Measurements from ENCODE around the gene PRMT7. TPM values are rescaled to one million over a fixed set of nuclear protein-coding genes. Genes with fewer than 3 reads are reported as not detected.
"Not testable (repeated sequence)": the region's sequence is repeated elsewhere in the genome, so short reads cannot be mapped to it uniquely, and the experiment has no call there.

PRMT7 gene
- total RNA-seq, 1 donor from 2014 or later = 35.7 TPM

GRCh38 chr16:68283346-68283745, 27.5 kb upstream of the PRMT7 start:
- no peak for DNase-seq (ENCODE audit: low spot score)

- DNase-seq (ENCODE audit: low spot score) = no peak
Measured at GRCh38 chr16:68283801-68284598, 26.8 kb upstream of the PRMT7 start.

GRCh38 chr16:68284847-68285246, 26.0 kb upstream of the PRMT7 start:
- no peak for DNase-seq (ENCODE audit: low spot score)

GRCh38 chr16:68285683-68286082, 25.1 kb upstream of the PRMT7 start:
- DNase-seq (ENCODE audit: low spot score) = no peak

GRCh38 chr16:68286153-68287074, 24.4 kb upstream of the PRMT7 start:
- no peak for DNase-seq (ENCODE audit: low spot score)

GRCh38 chr16:68287276-68288251, 23.3 kb upstream of the PRMT7 start:
- no peak for DNase-seq (ENCODE audit: low spot score)

GRCh38 chr16:68288252-68288650, 22.6 kb upstream of the PRMT7 start:
- DNase-seq (ENCODE audit: low spot score) = no peak

GRCh38 chr16:68288796-68289195, 22.0 kb upstream of the PRMT7 start:
- DNase-seq (ENCODE audit: low spot score) = not testable (repeated sequence)

GRCh38 chr16:68289202-68289601, 21.6 kb upstream of the PRMT7 start:
- no peak for DNase-seq (ENCODE audit: low spot score)

- no peak for DNase-seq (ENCODE audit: low spot score)
Measured at GRCh38 chr16:68289621-68290329, 21.0 kb upstream of the PRMT7 start.

GRCh38 chr16:68290450-68290849, 20.4 kb upstream of the PRMT7 start:
- no peak for DNase-seq (ENCODE audit: low spot score)

GRCh38 chr16:68291227-68291626, 19.6 kb upstream of the PRMT7 start:
- DNase-seq (ENCODE audit: low spot score) = no peak

GRCh38 chr16:68292425-68292824, 18.4 kb upstream of the PRMT7 start:
- DNase-seq (ENCODE audit: low spot score) = no peak

GRCh38 chr16:68296291-68296690, 14.5 kb upstream of the PRMT7 start:
- no peak for DNase-seq (ENCODE audit: low spot score)

- no peak for DNase-seq (ENCODE audit: low spot score)
Measured at GRCh38 chr16:68296693-68297092, 14.1 kb upstream of the PRMT7 start.

GRCh38 chr16:68297908-68298307, 12.9 kb upstream of the PRMT7 start:
- DNase-seq (ENCODE audit: low spot score) = no peak

GRCh38 chr16:68298312-68298711, 12.5 kb upstream of the PRMT7 start:
- no peak for DNase-seq (ENCODE audit: low spot score)

- DNase-seq (ENCODE audit: low spot score) = no peak
Measured at GRCh38 chr16:68298907-68299561, 11.8 kb upstream of the PRMT7 start.

GRCh38 chr16:68299571-68300453, 11.0 kb upstream of the PRMT7 start:
- DNase-seq (ENCODE audit: low spot score) = no peak
